ENCODE results near the gene AOPEP. TPM values are rescaled to one million over a fixed set of nuclear protein-coding genes. Genes with fewer than 3 reads are reported as not detected.
A peak's percentile ranks its signal among the peaks of the same experiment; 100 is the strongest.

AOPEP gene
- total and polyA plus RNA-seq, 2 of the 13 experiments (the other 11 are each of a cell fraction or from before 2014, with no cell fraction given): 22.2 to 41.6 TPM

- BruUV-seq (replicated peaks): no TSS peak
- intact Hi-C loops (cut with micrococcal nuclease; ENCODE audit: unreplicated experiment): no loop called here
- H3K36me3 ChIP-seq (replicated peaks in 1 of 2; ENCODE audit: control insufficient read depth in 1 of 2, insufficient read depth in 2 of 2, low read length in 2 of 2): peaks cover 27 to 70% of the 10 kb centered on the region in 2 experiments
- in situ Hi-C loops (cut with HindIII; ENCODE audit: extremely low pct_ligation_motif_present, low pct_unique_long_range_greater_than_20kb): no loop called here
- no peak for FAIRE-seq
- no peak for ATAC-seq
- H3K4me3 ChIP-seq (replicated peaks in 1 of 3; ENCODE audit: insufficient read depth in 1 of 3, low read depth in 2 of 3, low read length in 3 of 3): no peak overlapping the region
- peaks cover 89% of the 10 kb centered on the region for H3K79me2 ChIP-seq (ENCODE audit: insufficient read depth, low read length)
- peak; percentile 53 for TF ChIP-seq AGO2 (optimal IDR thresholded peaks at IDR 0.05; ENCODE audit: low read depth, low read length)
- no peak for TF ChIP-seq ZNF790 (CRISPR knock-in tag; IDR thresholded peaks at IDR 0.05; ENCODE audit: borderline replicate concordance)
- no peak for TF ChIP-seq ZNF282 (IDR thresholded peaks at IDR 0.05; ENCODE audit: partially characterized antibody)
- H3K4me1 ChIP-seq (ENCODE audit: insufficient read depth, low read length): peaks cover 35% of the 10 kb centered on the region
- peaks cover 48% of the 10 kb centered on the region for H4K20me1 ChIP-seq (ENCODE audit: insufficient read depth, low read length)
- ChIA-PET CTCF (ENCODE audit: low intra/inter-chr PET ratio, low total read pairs) (no interaction called here), POLR2A (no interaction called here)
- no peak overlapping the region for H3K9ac ChIP-seq (ENCODE audit: insufficient read depth, low read depth, low read length)
- DNase-seq (ENCODE audit: low spot score): no peak
- no peak overlapping the region for H3K4me2 ChIP-seq (ENCODE audit: low read depth, low read length)
- no peaks in the 10 kb centered on the region for H3K9me3 ChIP-seq (ENCODE audit: low read length)
- no peaks in the 10 kb centered on the region for H3K27me3 ChIP-seq (ENCODE audit: control insufficient read depth in 1 of 2, insufficient read depth in 2 of 2, low read length in 2 of 2)
- no peak overlapping the region for H3K27ac ChIP-seq (ENCODE audit: extremely low read length, insufficient read depth, low read length)
- H2AFZ ChIP-seq (ENCODE audit: low read length): no peak overlapping the region
- WGBS (ENCODE audit: low lambda C conversion rate): 98% methylated on average over 9 of the region's 9 CpGs
These were observed 348.1 kb downstream of the AOPEP start for GRCh38 chr9:95074632-95075031.

GRCh38 chr9:95075700-95076099, 349.2 kb downstream of the AOPEP start:
- ChIA-PET CTCF (ENCODE audit: low intra/inter-chr PET ratio, low total read pairs) (no interaction called here), POLR2A (interaction anchor here (0.7 kb wide), 1 partner anchor 53 kb away, joined by 3 read pairs; no protein-coding TSS in a partner anchor)
- DNase-seq (ENCODE audit: low spot score): no peak
- H3K27ac ChIP-seq (ENCODE audit: extremely low read length, insufficient read depth, low read length): no peak overlapping the region
- 98% methylated on average over 5 of the region's 7 CpGs for WGBS (ENCODE audit: low lambda C conversion rate)
- H3K4me3 ChIP-seq (replicated peaks in 1 of 3; ENCODE audit: insufficient read depth in 1 of 3, low read depth in 2 of 3, low read length in 3 of 3): no peak overlapping the region
- TSS peak; percentile 14 for BruUV-seq (replicated peaks)
- H3K9ac ChIP-seq (ENCODE audit: insufficient read depth, low read depth, low read length): no peak overlapping the region
- intact Hi-C loops (cut with micrococcal nuclease; ENCODE audit: unreplicated experiment): no loop called here
- no peak for FAIRE-seq
- H2AFZ ChIP-seq (ENCODE audit: low read length): no peak overlapping the region
- H3K36me3 ChIP-seq (replicated peaks in 1 of 2; ENCODE audit: control insufficient read depth in 1 of 2, insufficient read depth in 2 of 2, low read length in 2 of 2): peaks cover 25 to 78% of the 10 kb centered on the region in 2 experiments
- in situ Hi-C loops (cut with HindIII; ENCODE audit: extremely low pct_ligation_motif_present, low pct_unique_long_range_greater_than_20kb): no loop called here
- H3K9me3 ChIP-seq (ENCODE audit: low read length): no peaks in the 10 kb centered on the region
- peaks cover 24% of the 10 kb centered on the region for H3K4me1 ChIP-seq (ENCODE audit: insufficient read depth, low read length)
- ATAC-seq: no peak
- no peaks in the 10 kb centered on the region for H3K27me3 ChIP-seq (ENCODE audit: control insufficient read depth in 1 of 2, insufficient read depth in 2 of 2, low read length in 2 of 2)
- no peak overlapping the region for H3K4me2 ChIP-seq (ENCODE audit: low read depth, low read length)
- peaks cover 47% of the 10 kb centered on the region for H4K20me1 ChIP-seq (ENCODE audit: insufficient read depth, low read length)
- peaks cover 80% of the 10 kb centered on the region for H3K79me2 ChIP-seq (ENCODE audit: insufficient read depth, low read length)
- TF ChIP-seq ATF5 (CRISPR knock-in tag; IDR thresholded peaks at IDR 0.05; ENCODE audit: low read depth) (no peak), MEIS2 (CRISPR knock-in tag; IDR thresholded peaks at IDR 0.05) (no peak), SYNCRIP (IDR thresholded peaks at IDR 0.05; ENCODE audit: insufficient read depth, low read depth, low read length) (no peak), ZNF557 (CRISPR knock-in tag; IDR thresholded peaks at IDR 0.05) (no peak), ZNF207 (IDR thresholded peaks at IDR 0.05; ENCODE audit: borderline replicate concordance) (no peak)
